Tibial artery (tissue), 4 donors: ENCODE data around the gene TNFSF11.

Source experiments
- DNase-seq, 2 donors: peaks; one replicate each; pipeline ENCODE4 v3.0.0-alpha.2; 2019
- H3K27ac ChIP-seq, 2 donors: fragments of 200-600 bp; sonication (generic) in 1 of 2; 1 replicate in 1 of 2; 2 replicates in 1 of 2; pipeline ENCODE4 v1.5.1; 2018 to 2019; ENCODE audit warnings: mild to moderate bottlenecking in 1 of 2
- H3K27me3 ChIP-seq, 2 donors: fragments of 200-600 bp; sonication (generic) in 1 of 2; one replicate each; pipeline versions ENCODE4 v1.5.1 to v1.6.0; 2016 to 2019
- H3K36me3 ChIP-seq, 3 donors: fragments of 200-600 bp; sonication (generic) in 2 of 3; one replicate each; pipeline ENCODE4 v1.5.1; 2016 to 2019; ENCODE audit warnings: mild to moderate bottlenecking in 2 of 3
- H3K4me1 ChIP-seq, 4 donors: fragments of 200-600 bp; sonication (generic) in 2 of 4; 1 replicate in 3 of 4; 2 replicates in 1 of 4; pipeline ENCODE4 v1.5.1; 2016 to 2019
- H3K4me3 ChIP-seq, 2 donors: fragments of 200-600 bp; sonication (generic) in 1 of 2; 1 replicate in 1 of 2; 2 replicates in 1 of 2; pipeline ENCODE4 v1.5.1; 2018 to 2019; ENCODE audit warnings: mild to moderate bottlenecking in 2 of 2
- H3K9me3 ChIP-seq, 3 donors: fragments of 200-600 bp; sonication (generic) in 1 of 3; one replicate each; pipeline ENCODE4 v1.5.1; 2016 to 2019
- CTCF ChIP-seq, 2 experiments: fragments of 200-600 bp in 1 of 2; fragments of 450-650 bp in 1 of 2; IDR thresholded peaks; one replicate each; pipeline ENCODE4 v1.5.1; 2017 to 2019; ENCODE audit warnings: antibody characterized with exemption in 2 of 2, mild to moderate bottlenecking in 1 of 2, moderate library complexity in 1 of 2
- intact Hi-C: fragments of 100-400 bp; cut with DNase I; formaldehyde crosslinking; loops from one replicate; pipeline ENCODE4 v1.15.0; 2023; ENCODE audit warnings: low total_unique reads

Gene TNFSF11

DNA sequence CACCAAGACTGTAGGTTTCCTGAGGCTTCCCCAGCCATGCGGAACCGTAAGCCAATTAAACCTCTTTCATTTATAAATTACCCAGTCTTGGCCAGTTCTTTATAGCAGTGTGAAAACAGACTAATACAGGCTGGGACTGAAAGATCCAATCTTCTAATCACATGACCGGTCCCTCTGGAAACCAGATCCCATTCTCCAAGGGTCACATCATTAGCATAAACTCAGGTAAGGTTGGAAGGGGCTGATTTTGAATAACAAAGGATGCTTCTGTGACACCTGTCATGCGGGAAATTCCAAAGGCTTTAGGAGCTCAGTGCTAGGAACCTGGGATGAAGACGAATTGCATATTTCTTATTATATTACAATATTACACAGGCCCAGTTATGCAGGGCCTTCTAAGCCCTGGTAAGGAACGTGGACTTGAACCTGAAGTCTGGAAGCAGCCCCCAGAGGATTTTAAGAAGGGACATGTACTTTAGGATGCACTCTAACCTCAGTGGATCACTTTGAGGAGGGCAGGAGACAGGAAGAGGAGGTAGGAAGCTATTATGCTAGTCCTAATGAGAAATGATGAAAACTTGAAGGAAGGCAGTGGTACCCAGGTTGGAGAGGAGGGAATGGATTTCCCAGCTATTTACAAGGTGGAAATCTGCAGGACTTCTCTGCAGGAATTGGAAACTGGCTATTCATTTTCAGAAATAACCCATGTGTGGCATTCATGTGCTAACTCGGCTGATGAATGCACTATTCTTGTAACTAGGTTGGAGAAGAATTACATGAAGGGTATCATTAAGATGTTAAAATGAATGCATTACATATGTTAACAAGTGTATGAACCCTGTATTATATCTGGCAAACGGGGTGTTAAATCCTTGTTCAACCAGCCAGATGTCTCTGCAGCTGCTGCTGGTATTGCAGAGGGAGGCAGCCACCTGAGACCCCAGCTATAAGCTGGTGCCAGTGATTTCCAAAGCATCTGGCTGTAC lies 19.3 kb downstream of the TNFSF11 start:
- Histone ChIP-seq H3K27me3 (no peaks in the 10 kb centered on the region), H3K36me3 (no peaks in the 10 kb centered on the region), H3K4me3 (no peak overlapping the region), H3K9me3 (no peaks in the 10 kb centered on the region), H3K4me1 (no peaks in the 10 kb centered on the region), H3K27ac (no peak overlapping the region)
- no peak for TF ChIP-seq CTCF (IDR thresholded peaks at IDR 0.05)
- no peak for DNase-seq
- intact Hi-C loops: loop anchor here (10.0 kb wide), 1 partner anchor 1212 kb away; no protein-coding TSS in a partner anchor

DNA sequence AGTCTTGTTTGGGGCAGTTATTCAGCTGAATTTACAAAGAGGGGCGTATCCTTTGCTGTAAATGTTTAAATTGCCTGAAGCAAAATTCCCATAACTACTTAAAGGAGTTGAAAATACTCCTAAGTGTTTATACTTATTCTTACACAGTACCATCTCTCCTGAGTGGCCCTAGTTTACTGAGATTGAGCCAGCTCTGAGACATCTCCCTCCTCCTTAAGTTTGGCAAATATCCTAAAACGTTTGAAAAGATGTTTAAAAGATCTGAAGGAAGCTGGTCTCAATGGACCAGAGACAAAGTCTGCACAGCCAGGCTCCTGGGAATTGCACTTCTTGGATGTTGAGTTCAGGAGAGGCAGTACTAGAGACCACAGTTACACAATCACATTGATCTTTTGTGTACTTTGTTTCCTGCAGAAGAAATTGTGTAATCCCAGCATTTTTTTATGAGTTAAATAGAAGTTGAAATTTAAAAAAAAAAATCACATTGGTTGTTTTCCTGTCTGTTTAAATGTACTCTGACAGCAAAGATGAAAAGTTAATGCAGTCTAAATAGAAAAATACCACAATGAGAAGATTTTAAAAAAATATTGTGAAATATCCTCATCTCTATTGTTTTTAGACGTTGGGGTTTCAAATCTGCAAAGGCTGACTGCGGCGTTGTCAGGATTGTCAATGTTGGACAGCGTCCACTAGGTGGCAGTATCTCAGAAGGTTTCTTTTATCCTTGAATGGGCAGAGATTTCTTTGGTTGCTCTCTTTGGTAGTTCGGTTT lies 20.7 kb downstream of the TNFSF11 start:
- intact Hi-C loops: loop anchor here (10.0 kb wide), 1 partner anchor 1210 kb away; no protein-coding TSS in a partner anchor
- no peak overlapping the region for H3K4me3 ChIP-seq

DNA sequence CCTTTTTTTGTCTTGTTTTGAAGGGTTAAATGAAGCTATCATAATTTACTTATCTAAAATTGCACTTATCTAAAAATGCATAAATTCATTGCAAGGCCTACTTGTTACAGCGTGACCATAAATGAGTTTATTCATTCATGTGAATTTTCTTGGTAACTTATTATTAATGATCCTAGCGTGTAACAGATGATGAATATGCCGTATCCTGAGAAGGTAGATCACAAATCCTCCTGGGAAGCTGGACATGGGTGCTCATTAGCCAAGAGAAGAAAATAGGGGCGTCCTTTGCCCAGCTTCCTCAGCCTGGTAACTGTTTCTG lies 21.3 kb downstream of the TNFSF11 start:
- intact Hi-C loops: loop anchor here (10.0 kb wide), 1 partner anchor 1210 kb away; no protein-coding TSS in a partner anchor

More for the DNA sequence above, 20.7 kb downstream of the TNFSF11 start:
- no peaks in the 10 kb centered on the region for H3K9me3 ChIP-seq
- H3K27ac ChIP-seq: no peak overlapping the region
- DNase-seq: no peak
- no peaks in the 10 kb centered on the region for H3K36me3 ChIP-seq
- TF ChIP-seq CTCF (IDR thresholded peaks at IDR 0.05): peak; percentile 65 to 74
- no peaks in the 10 kb centered on the region for H3K27me3 ChIP-seq
- no peaks in the 10 kb centered on the region for H3K4me1 ChIP-seq

DNA sequence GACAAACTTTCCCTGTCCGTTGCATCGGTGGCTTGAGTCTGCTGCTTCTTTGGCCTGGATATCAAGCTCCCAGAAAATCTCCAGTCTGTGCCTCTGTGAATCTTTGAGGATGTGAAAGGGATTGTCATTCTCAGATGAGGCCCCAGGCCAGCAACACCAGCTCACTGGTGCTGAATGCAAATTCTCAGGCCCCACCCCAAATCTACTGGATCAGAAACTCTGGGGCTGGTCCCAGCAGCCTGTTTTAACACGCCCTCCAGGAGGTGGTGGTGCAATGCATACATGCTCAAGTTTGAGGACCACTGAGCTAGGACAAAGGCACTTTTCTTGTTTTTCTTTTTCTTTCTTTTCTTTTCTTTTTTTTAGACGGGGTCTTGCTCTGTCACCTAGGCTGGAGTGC lies 23.6 kb downstream of the TNFSF11 start:
- Histone ChIP-seq H3K4me3 (no peak overlapping the region), H3K9me3 (no peaks in the 10 kb centered on the region), H3K4me1 (no peaks in the 10 kb centered on the region), H3K27ac (no peak overlapping the region), H3K36me3 (no peaks in the 10 kb centered on the region), H3K27me3 (no peaks in the 10 kb centered on the region)
- intact Hi-C loops: loop anchor here (10.0 kb wide), 1 partner anchor 1207 kb away; no protein-coding TSS in a partner anchor
- DNase-seq: no peak
- no peak for TF ChIP-seq CTCF (IDR thresholded peaks at IDR 0.05)

More for the DNA sequence above, 21.3 kb downstream of the TNFSF11 start:
- Histone ChIP-seq H3K36me3 (no peaks in the 10 kb centered on the region), H3K9me3 (no peaks in the 10 kb centered on the region), H3K27me3 (no peaks in the 10 kb centered on the region), H3K4me1 (no peaks in the 10 kb centered on the region), H3K4me3 (no peak overlapping the region), H3K27ac (no peak overlapping the region)
- TF ChIP-seq CTCF (IDR thresholded peaks at IDR 0.05): no peak
- no peak for DNase-seq

- Histone ChIP-seq H3K27me3 (no peaks in the 10 kb centered on the region), H3K9me3 (no peaks in the 10 kb centered on the region), H3K4me3 (no peak overlapping the region), H3K36me3 (no peaks in the 10 kb centered on the region), H3K4me1 (no peaks in the 10 kb centered on the region), H3K27ac (no peak overlapping the region)
- TF ChIP-seq CTCF (IDR thresholded peaks at IDR 0.05): no peak
- DNase-seq: no peak
- intact Hi-C loops: no loop called here
These were observed 27.0 kb downstream of the TNFSF11 start for GRCh38 chr13:42600943-42601342.
